Ishikawa (cell line): ENCODE data around the gene ATP6V1C2.

Experiments
- CEBPB ChIP-seq: IDR thresholded peaks from 2 replicates; pipeline ENCODE4 v1.6.1; 2012
- CREB1 ChIP-seq: IDR thresholded peaks from 2 replicates; pipeline ENCODE4 v1.6.1; 2012; ENCODE audit warnings: low read depth
- EGR1 ChIP-seq: IDR thresholded peaks from 2 replicates; pipeline ENCODE4 v1.6.1; 2012
- EP300 ChIP-seq: IDR thresholded peaks from 2 replicates; pipeline ENCODE4 v1.6.1; 2012; ENCODE audit warnings: borderline replicate concordance
- FOXM1 ChIP-seq: IDR thresholded peaks from 2 replicates; pipeline ENCODE4 v1.6.1; 2012; ENCODE audit warnings: low read depth, borderline replicate concordance
- MAX ChIP-seq: IDR thresholded peaks from 2 replicates; pipeline ENCODE4 v1.6.1; 2012
- NFIC ChIP-seq: IDR thresholded peaks from 2 replicates; pipeline ENCODE4 v1.6.1; 2012
- RAD21 ChIP-seq: IDR thresholded peaks from 2 replicates; pipeline ENCODE4 v1.6.1; 2012; ENCODE audit warnings: low read depth
- REST ChIP-seq: IDR thresholded peaks from 2 replicates; pipeline ENCODE4 v1.6.1; 2012; ENCODE audit warnings: low read depth, mild to moderate bottlenecking
- TAF1 ChIP-seq: IDR thresholded peaks from 2 replicates; pipeline ENCODE4 v1.6.1; 2012; ENCODE audit warnings: low read depth, mild to moderate bottlenecking
- TCF12 ChIP-seq: IDR thresholded peaks from 2 replicates; pipeline ENCODE4 v1.6.1; 2012; ENCODE audit warnings: low read depth
- TEAD4 ChIP-seq: IDR thresholded peaks from 2 replicates; pipeline ENCODE4 v1.6.1; 2012
- USF1 ChIP-seq: IDR thresholded peaks from 2 replicates; pipeline ENCODE4 v1.6.1; 2012
- YY1 ChIP-seq: IDR thresholded peaks from 2 replicates; pipeline ENCODE4 v1.6.1; 2012; ENCODE audit warnings: low read depth
- ZBTB7A ChIP-seq: IDR thresholded peaks from 2 replicates; pipeline ENCODE4 v1.6.1; 2012; ENCODE audit warnings: low read depth

ATP6V1C2 gene

GRCh38 chr2:10770956-10771750 lies 49.7 kb downstream of the ATP6V1C2 start:
- TF ChIP-seq TCF12, result no peak
- no peak for TF ChIP-seq TEAD4
- no peak for TF ChIP-seq ZBTB7A
- no peak for TF ChIP-seq FOXM1
- TF ChIP-seq MAX, result no peak
- TF ChIP-seq USF1, result no peak
- TF ChIP-seq EGR1, result no peak
- no peak for TF ChIP-seq NFIC
- no peak for TF ChIP-seq REST
- no peak for TF ChIP-seq CREB1
- no peak for TF ChIP-seq CEBPB
- TF ChIP-seq TAF1, result no peak
- TF ChIP-seq RAD21, result no peak
- TF ChIP-seq YY1, result no peak

- TF ChIP-seq RAD21, result no peak
- no peak for TF ChIP-seq TAF1
- no peak for TF ChIP-seq NFIC
- no peak for TF ChIP-seq TCF12
- TF ChIP-seq USF1, result no peak
- TF ChIP-seq YY1, result no peak
- no peak for TF ChIP-seq ZBTB7A
- no peak for TF ChIP-seq TEAD4
- TF ChIP-seq REST, result no peak
- TF ChIP-seq CREB1, result no peak
- TF ChIP-seq EP300, result no peak
- TF ChIP-seq FOXM1, result no peak
- TF ChIP-seq EGR1, result no peak
- no peak for TF ChIP-seq CEBPB
- TF ChIP-seq MAX, result no peak
Measured at GRCh38 chr2:10771786-10772185, 50.4 kb downstream of the ATP6V1C2 start.

- no peak for TF ChIP-seq USF1
- no peak for TF ChIP-seq NFIC
- no peak for TF ChIP-seq TAF1
- TF ChIP-seq CREB1, result no peak
- TF ChIP-seq FOXM1, result no peak
- no peak for TF ChIP-seq ZBTB7A
- no peak for TF ChIP-seq REST
- no peak for TF ChIP-seq YY1
- no peak for TF ChIP-seq CEBPB
- TF ChIP-seq EP300, result no peak
- no peak for TF ChIP-seq MAX
- no peak for TF ChIP-seq TCF12
- TF ChIP-seq RAD21, result no peak
- no peak for TF ChIP-seq EGR1
- no peak for TF ChIP-seq TEAD4
Measured at GRCh38 chr2:10772201-10772867, 50.9 kb downstream of the ATP6V1C2 start.
